Measurements from ENCODE around the gene CNTN2. TPM values are rescaled to one million over a fixed set of nuclear protein-coding genes. Genes with fewer than 3 reads are reported as not detected.

CNTN2 gene
- total RNA-seq, 2 donors from 2014 or later, result 0.13 TPM; not detected in 1

DNA sequence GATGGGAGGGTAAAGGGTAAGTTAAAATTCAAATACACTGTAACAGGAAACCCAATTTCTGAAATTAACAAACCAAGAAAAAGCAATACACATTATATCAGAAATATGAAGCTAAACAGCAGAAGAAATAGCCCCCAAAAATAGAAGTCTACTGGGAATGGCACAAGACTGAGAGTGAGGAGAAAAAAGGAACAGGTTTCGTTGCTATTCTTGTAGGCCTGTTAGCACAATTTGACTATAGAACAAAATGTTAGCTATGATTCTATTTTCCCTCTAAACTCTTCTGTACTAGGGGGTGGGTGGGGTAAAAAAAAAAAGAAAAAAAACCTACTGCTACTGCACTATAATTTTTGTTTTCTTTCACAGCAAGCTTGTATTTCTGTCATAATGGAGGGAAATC lies 66.3 kb downstream of the CNTN2 start:
- H3K4me3 Mint-ChIP-seq, result no peak overlapping the region
- Histone ChIP-seq H3K4me3 (ENCODE audit: low read length) (no peak overlapping the region), H3K4me1 (ENCODE audit: control insufficient read depth, insufficient read depth, low read length) (no peaks in the 10 kb centered on the region), H3K36me3 (ENCODE audit: control insufficient read depth, insufficient read depth, low read length) (peaks cover 78% of the 10 kb centered on the region), H3K9me3 (ENCODE audit: control insufficient read depth, low read length) (no peaks in the 10 kb centered on the region), H3K27me3 (ENCODE audit: control insufficient read depth, insufficient read depth, low read length, poor library complexity, severe bottlenecking) (no peaks in the 10 kb centered on the region), H3K27ac (ENCODE audit: low read depth, low read length) (no peak overlapping the region), H3K9ac (ENCODE audit: extremely low read depth, low read length, poor library complexity, severe bottlenecking) (no peak overlapping the region)
- peaks cover 44% of the 10 kb centered on the region for H3K36me3 Mint-ChIP-seq (ENCODE audit: low read depth)
- no peak overlapping the region for H3K27ac Mint-ChIP-seq
- 80% methylated on average over 1 of the region's 1 CpG; no CpG with 5 or more reads in 1 of the 2 experiments for WGBS, 2 experiments (ENCODE audit: insufficient coverage in 1 of 2, insufficient read length in 1 of 2)
- no peak for TF ChIP-seq CTCF (conservative IDR thresholded peaks at IDR 0.05)
- H3K9me3 Mint-ChIP-seq, result no peaks in the 10 kb centered on the region
- no peaks in the 10 kb centered on the region for H3K27me3 Mint-ChIP-seq (ENCODE audit: insufficient read depth)
- DNase-seq, result no peak
- no peaks in the 10 kb centered on the region for H3K4me1 Mint-ChIP-seq

DNA sequence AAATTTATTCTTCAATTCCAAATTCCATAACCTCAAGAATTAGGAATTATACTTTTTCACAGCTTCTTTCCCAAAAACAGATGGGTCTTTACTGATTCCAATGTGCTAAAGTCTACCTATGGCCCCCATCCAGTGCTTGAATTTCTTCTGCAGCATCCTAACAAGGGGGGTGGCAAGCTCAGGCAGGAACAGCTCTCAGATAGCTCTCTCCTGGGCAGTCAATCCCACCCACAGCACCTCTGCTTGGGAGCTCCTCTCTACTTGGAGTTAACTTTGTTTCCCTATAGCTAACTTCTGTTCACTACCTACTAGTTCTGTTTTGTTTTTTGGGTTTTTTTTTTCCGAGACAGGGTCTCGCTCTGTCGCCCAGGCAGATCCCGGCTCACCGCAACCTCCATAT lies 66.7 kb downstream of the CNTN2 start:
- no peaks in the 10 kb centered on the region for H3K27me3 Mint-ChIP-seq (ENCODE audit: insufficient read depth)
- H3K9ac ChIP-seq (ENCODE audit: extremely low read depth, low read length, poor library complexity, severe bottlenecking), result no peak overlapping the region
- H3K4me1 ChIP-seq (ENCODE audit: control insufficient read depth, insufficient read depth, low read length), result no peaks in the 10 kb centered on the region
- no peaks in the 10 kb centered on the region for H3K27me3 ChIP-seq (ENCODE audit: control insufficient read depth, insufficient read depth, low read length, poor library complexity, severe bottlenecking)
- DNase-seq, result no peak
- WGBS, 2 experiments (ENCODE audit: insufficient coverage in 1 of 2, insufficient read length in 1 of 2), result 97% methylated on average over 5 of the region's 5 CpGs; no CpG with 5 or more reads in 1 of the 2 experiments
- no peak for TF ChIP-seq CTCF (conservative IDR thresholded peaks at IDR 0.05)
- no peaks in the 10 kb centered on the region for H3K9me3 Mint-ChIP-seq
- no peak overlapping the region for H3K4me3 Mint-ChIP-seq
- H3K36me3 ChIP-seq (ENCODE audit: control insufficient read depth, insufficient read depth, low read length), result peaks cover 79% of the 10 kb centered on the region
- H3K27ac Mint-ChIP-seq, result no peak overlapping the region
- H3K9me3 ChIP-seq (ENCODE audit: control insufficient read depth, low read length), result no peaks in the 10 kb centered on the region
- no peak overlapping the region for H3K27ac ChIP-seq (ENCODE audit: low read depth, low read length)
- H3K4me3 ChIP-seq (ENCODE audit: low read length), result no peak overlapping the region
- no peaks in the 10 kb centered on the region for H3K4me1 Mint-ChIP-seq
- H3K36me3 Mint-ChIP-seq (ENCODE audit: low read depth), result peaks cover 44% of the 10 kb centered on the region

DNA sequence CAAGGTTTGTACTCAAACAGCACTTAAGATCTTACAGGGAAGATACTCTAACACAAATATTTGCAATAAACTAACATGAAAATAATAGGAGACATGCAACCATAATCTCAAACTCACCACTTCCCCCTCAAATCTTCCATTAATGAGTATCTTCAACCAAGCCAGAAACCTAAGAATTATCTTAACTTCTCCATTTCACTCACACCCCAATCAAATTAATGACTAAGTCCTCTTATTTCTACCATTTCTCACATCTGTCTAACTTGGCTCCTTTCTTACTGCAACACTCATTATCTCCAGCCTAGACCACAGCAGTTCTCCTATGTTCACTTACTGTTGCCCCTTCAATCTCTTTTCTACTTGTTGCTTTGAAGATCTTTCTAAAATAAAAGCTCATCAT lies 68.3 kb downstream of the CNTN2 start:
- Mint-ChIP-seq H3K4me1 (no peaks in the 10 kb centered on the region), H3K27ac (no peak overlapping the region), H3K4me3 (no peak overlapping the region), H3K36me3 (ENCODE audit: low read depth) (peaks cover 31% of the 10 kb centered on the region), H3K9me3 (no peaks in the 10 kb centered on the region), H3K27me3 (ENCODE audit: insufficient read depth) (no peaks in the 10 kb centered on the region)
- DNase-seq, result no peak
- no peak for TF ChIP-seq CTCF (conservative IDR thresholded peaks at IDR 0.05)
- H3K9me3 ChIP-seq (ENCODE audit: control insufficient read depth, low read length), result no peaks in the 10 kb centered on the region
- no peak overlapping the region for H3K27ac ChIP-seq (ENCODE audit: low read depth, low read length)
- no peak overlapping the region for H3K4me3 ChIP-seq (ENCODE audit: low read length)
- H3K9ac ChIP-seq (ENCODE audit: extremely low read depth, low read length, poor library complexity, severe bottlenecking), result no peak overlapping the region
- peaks cover 74% of the 10 kb centered on the region for H3K36me3 ChIP-seq (ENCODE audit: control insufficient read depth, insufficient read depth, low read length)
- no peaks in the 10 kb centered on the region for H3K27me3 ChIP-seq (ENCODE audit: control insufficient read depth, insufficient read depth, low read length, poor library complexity, severe bottlenecking)
- no peaks in the 10 kb centered on the region for H3K4me1 ChIP-seq (ENCODE audit: control insufficient read depth, insufficient read depth, low read length)

Data from endodermal cell (in vitro differentiated cells).